ENCODE data around the gene MYOM3.
"Not testable (repeated sequence)": the region's sequence is repeated elsewhere in the genome, so short reads cannot be mapped to it uniquely, and the experiment has no call there.

MYOM3 gene

DNA sequence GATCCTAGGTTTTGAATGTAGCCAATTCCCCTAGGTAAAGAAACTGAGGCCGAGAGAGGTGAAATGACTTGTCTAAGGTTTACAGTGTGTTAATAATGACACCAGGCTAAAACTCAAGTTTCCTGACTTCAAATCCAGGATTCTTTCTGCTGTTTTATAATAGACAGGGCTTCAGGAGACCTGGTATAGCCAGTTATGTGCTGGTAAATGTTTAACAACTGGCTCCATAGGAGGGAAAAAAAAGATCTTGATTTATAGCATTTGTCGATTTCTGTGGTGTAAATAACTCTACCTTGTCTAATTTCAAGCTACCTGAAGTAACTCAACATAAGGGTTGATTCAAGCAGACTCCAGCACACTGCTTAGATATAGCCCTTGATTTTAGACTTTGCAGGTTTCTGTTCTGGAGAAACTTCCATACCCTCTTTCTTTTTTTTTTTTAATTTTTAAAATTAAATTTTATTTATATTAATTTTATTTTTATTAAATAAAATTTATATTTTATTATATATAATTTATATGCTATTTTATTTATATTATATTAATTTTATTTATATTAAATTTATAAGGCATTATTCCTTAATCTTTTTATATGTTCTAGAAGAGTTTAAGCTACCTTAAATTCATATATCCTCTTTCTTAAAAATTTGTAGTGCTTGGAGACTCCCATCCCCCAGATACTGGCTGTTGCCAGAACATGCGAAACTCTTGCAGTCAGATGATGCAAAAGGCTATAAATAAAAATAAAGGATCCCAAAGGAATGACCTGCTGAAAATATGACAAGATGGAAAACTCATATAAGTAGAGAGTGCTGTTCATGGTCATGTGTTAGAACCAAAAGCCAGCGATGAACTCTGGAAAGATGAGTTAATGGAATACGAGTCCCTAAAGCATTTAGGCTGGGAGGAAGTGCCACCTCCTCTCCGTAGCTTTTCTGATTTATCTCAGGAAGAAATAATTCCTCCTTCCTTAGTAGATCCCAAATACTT is 96.4 kb downstream of the MYOM3 start:
- no peaks in the 10 kb centered on the region for H3K36me3 Mint-ChIP-seq (ENCODE audit: insufficient read depth)
- ATAC-seq (replicated peaks; ENCODE audit: extremely low read depth, poor library complexity, severe bottlenecking): no peak
- no peak overlapping the region for H3K4me3 Mint-ChIP-seq
- no peak overlapping the region for H3K27ac Mint-ChIP-seq (ENCODE audit: low read depth)
- H3K4me1 Mint-ChIP-seq: no peaks in the 10 kb centered on the region
- H3K27me3 Mint-ChIP-seq: peaks cover 18% of the 10 kb centered on the region
- H3K9me3 Mint-ChIP-seq: no peaks in the 10 kb centered on the region
- no peak for DNase-seq (ENCODE audit: low spot score in 2 of 2)

DNA sequence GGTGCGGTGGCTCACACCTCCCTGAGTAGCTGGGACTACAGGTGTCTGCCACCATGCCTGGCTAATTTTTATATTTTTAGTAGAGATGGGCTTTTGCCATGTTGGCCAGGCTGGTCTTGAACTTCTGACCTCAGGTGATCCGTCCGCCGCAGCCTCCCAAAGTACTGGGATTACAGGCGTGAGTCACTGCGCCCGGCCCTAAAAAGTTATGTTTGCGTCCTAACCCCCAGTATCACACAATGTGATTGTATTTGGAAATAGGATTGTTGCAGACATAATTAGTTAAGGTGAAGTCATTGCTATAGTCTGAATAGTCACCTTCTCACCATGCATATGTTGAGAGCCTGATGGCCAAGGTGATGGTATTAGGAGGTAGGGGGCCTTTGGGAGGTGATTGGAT is 99.1 kb downstream of the MYOM3 start:
- H3K9me3 Mint-ChIP-seq, H3K4me3 Mint-ChIP-seq: not testable (repeated sequence)

DNA sequence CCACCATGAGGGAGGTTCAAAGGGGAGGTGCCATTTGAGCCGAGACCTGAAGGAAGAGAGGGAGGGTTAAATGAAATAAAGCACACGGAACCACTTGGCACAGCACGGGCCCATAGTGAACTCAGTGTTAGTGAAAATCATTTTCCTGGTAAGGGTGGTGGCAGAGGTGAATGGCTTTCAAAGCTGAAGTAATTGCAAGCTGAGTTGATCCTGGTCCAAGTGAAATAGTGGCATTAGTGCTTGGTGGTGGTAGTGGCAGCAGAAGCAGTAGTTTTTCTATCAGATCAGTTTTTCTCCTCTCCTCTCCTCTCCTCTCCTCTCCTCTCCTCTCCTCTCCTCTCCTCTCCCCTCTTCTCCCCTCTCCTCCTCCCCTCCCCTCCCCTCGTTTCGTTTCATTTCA is 101.3 kb downstream of the MYOM3 start:
- H3K9me3 Mint-ChIP-seq: no peaks in the 10 kb centered on the region
- no peak overlapping the region for H3K4me3 Mint-ChIP-seq
- no peak overlapping the region for H3K27ac Mint-ChIP-seq (ENCODE audit: low read depth)
- no peak for DNase-seq (ENCODE audit: low spot score in 2 of 2)
- H3K4me1 Mint-ChIP-seq: no peaks in the 10 kb centered on the region
- peaks cover 45% of the 10 kb centered on the region for H3K27me3 Mint-ChIP-seq
- ATAC-seq (replicated peaks; ENCODE audit: extremely low read depth, poor library complexity, severe bottlenecking): no peak
- H3K36me3 Mint-ChIP-seq (ENCODE audit: insufficient read depth): no peaks in the 10 kb centered on the region

More for the DNA sequence above, 99.1 kb downstream of the MYOM3 start:
- ATAC-seq (replicated peaks; ENCODE audit: extremely low read depth, poor library complexity, severe bottlenecking); DNase-seq (ENCODE audit: low spot score in 2 of 2); H3K36me3 Mint-ChIP-seq (ENCODE audit: insufficient read depth); H3K4me1 Mint-ChIP-seq; H3K27ac Mint-ChIP-seq (ENCODE audit: low read depth): not testable (repeated sequence)
- H3K27me3 Mint-ChIP-seq: peaks cover 34% of the 10 kb centered on the region

DNA sequence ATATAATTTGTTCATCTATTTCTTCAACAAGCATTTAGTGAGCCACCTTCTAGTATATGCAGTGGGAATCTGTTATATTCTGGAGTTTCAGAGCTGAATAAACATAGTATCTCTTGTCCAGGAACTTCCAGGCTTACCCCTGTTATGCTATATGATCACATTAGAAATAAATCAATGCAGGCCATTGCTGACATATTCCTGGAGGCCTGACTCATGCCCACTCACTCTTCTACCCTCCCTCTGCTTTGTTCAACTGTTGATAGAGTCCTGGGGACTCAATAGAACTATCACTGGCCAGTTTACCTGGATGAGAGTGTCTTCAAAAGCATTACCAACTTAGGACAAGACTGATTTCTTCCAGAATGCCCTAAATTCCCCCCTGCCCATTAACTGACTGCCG is 102.5 kb downstream of the MYOM3 start:
- DNase-seq (ENCODE audit: low spot score in 2 of 2) (no peak), ATAC-seq (replicated peaks; ENCODE audit: extremely low read depth, poor library complexity, severe bottlenecking) (no peak)
- Mint-ChIP-seq H3K36me3 (ENCODE audit: insufficient read depth) (no peaks in the 10 kb centered on the region), H3K4me1 (no peaks in the 10 kb centered on the region), H3K9me3 (no peaks in the 10 kb centered on the region), H3K27me3 (peaks cover 45% of the 10 kb centered on the region), H3K27ac (ENCODE audit: low read depth) (no peak overlapping the region), H3K4me3 (no peak overlapping the region)

DNA sequence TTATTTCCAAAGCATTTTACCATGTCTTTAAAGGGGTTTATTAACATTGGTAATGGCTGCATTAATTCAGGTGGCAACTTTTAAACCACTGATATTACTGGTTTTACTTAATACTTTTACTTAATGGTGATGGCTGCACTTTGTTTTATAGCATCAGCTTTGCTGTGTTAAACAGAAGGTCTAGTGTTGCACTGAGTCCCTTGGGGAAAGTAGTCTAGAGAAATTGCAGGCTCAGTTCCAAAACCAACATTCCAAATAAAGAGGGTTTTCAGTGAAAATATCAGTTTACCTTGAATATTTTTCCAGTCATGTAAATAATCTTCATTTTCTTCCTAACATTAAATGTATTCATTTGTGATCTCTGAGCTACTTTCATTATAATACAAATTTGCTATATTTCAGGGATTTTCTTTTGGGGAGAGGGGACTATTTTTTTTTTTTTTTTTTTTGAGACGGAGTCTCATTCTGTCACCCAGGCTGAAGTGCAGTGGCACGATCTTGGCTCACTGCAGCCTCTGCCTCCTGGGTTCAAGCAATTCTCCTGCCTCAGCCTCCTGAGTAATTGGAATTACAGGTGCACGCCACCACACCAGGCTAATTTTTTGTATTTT is 103.3 kb downstream of the MYOM3 start:
- not testable (repeated sequence) for H3K36me3 Mint-ChIP-seq (ENCODE audit: insufficient read depth); H3K9me3 Mint-ChIP-seq; H3K4me1 Mint-ChIP-seq; H3K4me3 Mint-ChIP-seq; DNase-seq (ENCODE audit: low spot score in 2 of 2); ATAC-seq (replicated peaks; ENCODE audit: extremely low read depth, poor library complexity, severe bottlenecking); H3K27ac Mint-ChIP-seq (ENCODE audit: low read depth)
- peaks cover 49% of the 10 kb centered on the region for H3K27me3 Mint-ChIP-seq

DNA sequence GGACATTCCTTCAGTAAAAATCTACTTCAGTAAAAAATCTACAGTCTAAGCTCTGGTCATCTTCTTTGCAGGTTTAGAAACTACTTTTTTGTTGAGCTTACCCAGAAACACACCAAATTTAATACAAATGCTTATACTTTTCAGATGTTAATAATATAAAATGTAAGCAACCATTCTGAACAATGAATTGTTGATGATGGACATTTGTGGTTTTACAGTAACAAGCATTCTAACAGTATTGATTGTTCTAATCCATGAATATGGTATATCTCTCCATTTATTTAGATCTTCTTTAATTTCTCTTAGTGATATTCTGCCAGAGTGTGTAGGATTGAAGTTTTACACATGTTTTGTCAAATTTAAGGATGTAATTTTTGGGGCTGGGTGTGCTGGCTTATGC is 104.9 kb downstream of the MYOM3 start:
- H3K4me3 Mint-ChIP-seq: no peak overlapping the region
- peaks cover 59% of the 10 kb centered on the region for H3K27me3 Mint-ChIP-seq
- H3K4me1 Mint-ChIP-seq: no peaks in the 10 kb centered on the region
- H3K27ac Mint-ChIP-seq (ENCODE audit: low read depth): no peak overlapping the region
- H3K9me3 Mint-ChIP-seq: no peaks in the 10 kb centered on the region
- H3K36me3 Mint-ChIP-seq (ENCODE audit: insufficient read depth): no peaks in the 10 kb centered on the region
- no peak for DNase-seq (ENCODE audit: low spot score in 2 of 2)
- no peak for ATAC-seq (replicated peaks; ENCODE audit: extremely low read depth, poor library complexity, severe bottlenecking)

Measured in central memory CD8-positive, alpha-beta T cell (primary cell).